ENCODE results near the gene MYBPC3.

DNA sequence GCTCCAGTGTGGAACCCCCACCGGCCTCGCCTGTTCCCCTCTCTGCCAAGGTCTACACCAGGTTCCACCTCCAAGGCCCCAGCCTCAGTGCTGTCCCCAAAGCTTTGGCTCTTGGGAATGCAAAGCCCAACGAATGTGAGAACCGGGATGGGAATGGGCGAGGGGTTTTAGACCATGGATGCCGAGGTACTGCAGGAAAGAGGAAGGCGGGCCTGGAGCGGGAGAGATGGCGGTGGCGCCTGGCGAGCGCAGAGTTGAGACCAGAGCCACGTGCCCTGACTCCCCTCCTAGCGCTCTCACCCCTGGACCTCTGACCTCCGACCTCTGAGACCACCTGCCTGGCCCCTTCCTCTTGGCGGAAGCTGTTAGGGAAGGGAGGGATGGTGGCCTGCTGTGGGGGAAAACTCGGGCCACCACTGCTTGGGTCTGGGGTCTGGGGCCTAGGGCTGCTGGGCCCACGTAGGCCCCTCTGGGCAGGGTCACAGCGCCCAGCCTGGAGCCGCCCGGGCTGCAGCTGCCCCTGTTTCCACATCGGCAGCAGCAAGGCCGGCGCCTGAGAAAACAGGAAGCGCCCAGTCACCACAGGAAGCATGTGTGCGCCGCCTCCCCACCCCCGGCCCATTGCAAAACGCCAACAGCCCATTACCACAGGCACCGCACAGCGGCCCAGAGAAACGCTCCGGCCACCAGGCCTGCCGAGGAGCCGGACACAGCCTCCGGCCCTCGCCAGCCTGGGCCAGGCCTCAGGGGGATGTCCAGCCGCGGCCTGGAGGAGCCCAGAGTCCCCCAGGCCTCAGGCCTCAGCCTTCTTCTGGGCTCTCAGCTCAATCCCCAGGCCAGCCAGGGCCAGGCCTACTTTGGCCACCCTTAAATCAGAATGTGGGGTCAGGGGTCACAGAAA lies 42.1 kb upstream of the MYBPC3 start:
- TF ChIP-seq SP1 (IDR thresholded peaks at IDR 0.05; ENCODE audit: low read depth, low read length) (peak; percentile 56), SMC3 (IDR thresholded peaks at IDR 0.05; ENCODE audit: borderline replicate concordance, low read length) (no peak), JUND (IDR thresholded peaks at IDR 0.05; ENCODE audit: low read depth, low read length) (no peak), ESRRA (IDR thresholded peaks at IDR 0.05; ENCODE audit: low read length) (no peak), RAD21 (IDR thresholded peaks at IDR 0.05; ENCODE audit: insufficient read depth, low read depth, low read length) (no peak), RFX5 (IDR thresholded peaks at IDR 0.05; ENCODE audit: low read depth, low read length) (no peak), ZBTB4 (CRISPR knock-in tag; IDR thresholded peaks at IDR 0.05) (peak; percentile 63; the same call in 1 of the 2 replicates), ATF3 (IDR thresholded peaks at IDR 0.05; ENCODE audit: borderline replicate concordance, extremely low read depth, low read depth, low read length) (no peak), EZH2 (IDR thresholded peaks at IDR 0.05; ENCODE audit: borderline replicate concordance, control insufficient read depth, low read depth, low read length) (no peak)
- TF ChIP-seq, protein P1, sequence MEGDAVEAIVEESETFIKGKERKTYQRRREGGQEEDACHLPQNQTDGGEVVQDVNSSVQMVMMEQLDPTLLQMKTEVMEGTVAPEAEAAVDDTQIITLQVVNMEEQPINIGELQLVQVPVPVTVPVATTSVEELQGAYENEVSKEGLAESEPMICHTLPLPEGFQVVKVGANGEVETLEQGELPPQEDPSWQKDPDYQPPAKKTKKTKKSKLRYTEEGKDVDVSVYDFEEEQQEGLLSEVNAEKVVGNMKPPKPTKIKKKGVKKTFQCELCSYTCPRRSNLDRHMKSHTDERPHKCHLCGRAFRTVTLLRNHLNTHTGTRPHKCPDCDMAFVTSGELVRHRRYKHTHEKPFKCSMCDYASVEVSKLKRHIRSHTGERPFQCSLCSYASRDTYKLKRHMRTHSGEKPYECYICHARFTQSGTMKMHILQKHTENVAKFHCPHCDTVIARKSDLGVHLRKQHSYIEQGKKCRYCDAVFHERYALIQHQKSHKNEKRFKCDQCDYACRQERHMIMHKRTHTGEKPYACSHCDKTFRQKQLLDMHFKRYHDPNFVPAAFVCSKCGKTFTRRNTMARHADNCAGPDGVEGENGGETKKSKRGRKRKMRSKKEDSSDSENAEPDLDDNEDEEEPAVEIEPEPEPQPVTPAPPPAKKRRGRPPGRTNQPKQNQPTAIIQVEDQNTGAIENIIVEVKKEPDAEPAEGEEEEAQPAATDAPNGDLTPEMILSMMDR (IDR thresholded peaks at IDR 0.05 in 2 of 3, conservative IDR thresholded peaks at IDR 0.05 in 1 of 3; ENCODE audit: control insufficient read depth in 2 of 3, extremely low read depth in 1 of 3, insufficient read depth in 1 of 3, low read depth in 3 of 3, low read length in 3 of 3) = no peak
- TF ChIP-seq, protein P2, sequence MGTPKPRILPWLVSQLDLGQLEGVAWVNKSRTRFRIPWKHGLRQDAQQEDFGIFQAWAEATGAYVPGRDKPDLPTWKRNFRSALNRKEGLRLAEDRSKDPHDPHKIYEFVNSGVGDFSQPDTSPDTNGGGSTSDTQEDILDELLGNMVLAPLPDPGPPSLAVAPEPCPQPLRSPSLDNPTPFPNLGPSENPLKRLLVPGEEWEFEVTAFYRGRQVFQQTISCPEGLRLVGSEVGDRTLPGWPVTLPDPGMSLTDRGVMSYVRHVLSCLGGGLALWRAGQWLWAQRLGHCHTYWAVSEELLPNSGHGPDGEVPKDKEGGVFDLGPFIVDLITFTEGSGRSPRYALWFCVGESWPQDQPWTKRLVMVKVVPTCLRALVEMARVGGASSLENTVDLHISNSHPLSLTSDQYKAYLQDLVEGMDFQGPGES (IDR thresholded peaks at IDR 0.05) = no peak

Measured in GM12878 (cell line).